Measurements from ENCODE around the gene L3MBTL1.

L3MBTL1 gene

DNA sequence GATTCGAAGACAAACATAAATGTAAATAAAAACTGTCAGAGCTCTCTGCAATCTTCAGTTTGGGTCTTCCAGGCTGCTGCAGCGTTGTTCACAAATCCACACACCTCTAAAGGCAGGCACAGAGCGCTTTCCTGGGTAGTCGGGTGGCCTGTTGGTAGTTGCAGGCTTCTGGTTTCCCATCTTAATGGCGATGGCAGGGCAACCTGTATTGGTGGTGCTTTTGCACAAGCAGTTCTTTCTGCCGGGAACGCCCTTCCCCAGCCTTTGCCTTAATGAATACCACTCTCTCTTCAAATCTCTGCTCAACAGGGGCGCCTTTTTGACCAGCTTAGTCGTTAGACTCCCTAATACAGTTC, 82.5 kb downstream of the L3MBTL1 start:
- no peak for DNase-seq (ENCODE audit: low read depth)

DNA sequence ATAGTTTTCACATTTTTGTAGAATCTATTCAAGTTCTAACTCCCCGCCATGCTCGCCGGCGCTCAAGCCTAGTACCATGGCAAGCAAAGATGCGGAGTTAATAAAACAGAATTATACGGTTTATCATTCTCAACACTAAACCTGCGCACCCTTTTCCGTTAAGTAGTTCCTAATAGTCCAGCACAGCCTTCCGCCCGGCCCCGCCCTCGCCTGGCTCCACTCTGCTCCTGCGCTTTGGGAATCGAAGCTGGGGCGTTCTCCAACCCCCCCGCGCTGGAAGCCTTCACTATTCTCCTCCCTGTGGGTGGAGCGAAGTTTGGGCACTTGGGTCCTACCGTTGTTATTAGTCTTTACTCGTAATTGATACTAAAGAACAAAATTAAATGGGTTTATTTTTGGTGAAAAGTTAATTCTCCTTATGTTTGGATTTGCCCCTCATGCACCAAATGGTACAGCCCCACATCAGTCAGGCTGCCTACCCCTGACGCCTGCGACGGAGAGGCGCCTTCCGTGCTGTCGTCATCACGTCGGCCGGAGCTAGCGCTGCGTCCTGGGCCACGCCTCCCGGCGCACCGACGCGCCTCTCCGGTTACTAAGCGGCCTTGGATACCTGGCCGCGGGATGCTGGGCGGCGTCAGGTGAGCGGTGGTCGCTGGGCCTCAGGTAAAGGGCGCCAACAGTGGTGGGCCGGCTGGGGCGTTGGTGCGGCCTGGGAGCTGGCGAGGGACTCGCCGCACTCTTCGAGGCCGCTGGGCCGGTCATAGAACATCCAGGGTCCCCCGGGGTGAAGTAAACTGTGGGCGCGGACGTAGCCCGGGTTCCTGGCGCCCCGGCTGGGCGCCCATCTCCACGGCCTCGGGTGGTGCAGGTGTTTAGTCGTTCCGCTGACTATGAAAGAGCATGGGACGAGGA, 83.2 kb downstream of the L3MBTL1 start, which contains the start of gene IFT52:
Gene IFT52 (plus strand): TSS at position 546 of the 912 bp plus-strand sequence. CDS start 3,762 bp downstream, outside the sequence.
- peak; percentile 77 for DNase-seq (ENCODE audit: low read depth)

Measured in GM04504 (cell line).